H1 (cell line): Measurements from ENCODE around the gene CIAO3. TPM values are rescaled to one million over a fixed set of nuclear protein-coding genes. Genes with fewer than 3 reads are reported as not detected.

ENCODE experiments used
- CTCF ChIA-PET: fragments of 300-600 bp; sonication (Branson Sonifier 250); formaldehyde crosslinking; loops from one replicate; lab custom pipeline; 2021; ENCODE audit not compliant: partially characterized antibody; lab: Charles Lee
- POLR2A ChIA-PET: fragments of 300-600 bp; sonication (Branson Sonifier 250); formaldehyde crosslinking; loops from one replicate; lab custom pipeline; 2021; ENCODE audit warnings: inconsistent platforms; ENCODE audit not compliant: partially characterized antibody; lab: Charles Lee
- DNase-seq, 2 experiments: peaks; one replicate each; pipeline versions ENCODE4 v3.0.0 to v3.0.0-alpha.2; 2010 to 2022; ENCODE audit warnings: low spot score in 2 of 2, low read depth in 1 of 2, mixed read lengths in 1 of 2
- FAIRE-seq: peaks from 2 replicates; lab custom pipeline; 2011; peaks lifted over from hg19 to GRCh38; lab: Jason Lieb, UNC
- H2AFZ ChIP-seq: 2 replicates; pipeline ENCODE4 v1.8.1; 2012; ENCODE audit warnings: low read length, inconsistent platforms
- H2AK5ac ChIP-seq: 2 replicates; pipeline ENCODE4 v1.6.1; 2013; ENCODE audit warnings: low read depth, low read length
- H2BK120ac ChIP-seq: replicated peaks from 2 replicates; pipeline ENCODE3; 2013; ENCODE audit warnings: low read depth, low read length, inconsistent platforms
- H2BK12ac ChIP-seq: 2 replicates; pipeline ENCODE4 v1.6.1; 2013; ENCODE audit warnings: low read depth, low read length
- H2BK15ac ChIP-seq: 2 replicates; pipeline ENCODE4 v1.6.1; 2013; ENCODE audit warnings: low read length
- H2BK20ac ChIP-seq: 2 replicates; pipeline ENCODE4 v1.6.1; 2013; ENCODE audit warnings: low read length
- H2BK5ac ChIP-seq: 2 replicates; pipeline ENCODE4 v1.6.1; 2013; ENCODE audit warnings: low read depth, low read length
- H3K14ac ChIP-seq: 2 replicates; pipeline ENCODE4 v1.6.1; 2013; ENCODE audit warnings: inconsistent platforms; ENCODE audit not compliant: insufficient read length
- H3K18ac ChIP-seq: 2 replicates; pipeline ENCODE4 v1.6.1; 2013; ENCODE audit warnings: low read length; ENCODE audit errors: extremely low read depth
- H3K23ac ChIP-seq: 2 replicates; pipeline ENCODE4 v1.6.1; 2013; ENCODE audit warnings: inconsistent platforms; ENCODE audit not compliant: insufficient read length
- H3K23me2 ChIP-seq: 2 replicates; pipeline ENCODE4 v1.6.1; 2013; ENCODE audit warnings: low read depth, low read length
- H3K27ac ChIP-seq: 2 replicates; pipeline ENCODE4 v1.6.1; 2011; ENCODE audit warnings: low read depth, low read length, inconsistent platforms
- H3K27me3 ChIP-seq, 4 experiments: replicated peaks in 1 of 4; 1 replicate in 1 of 4; 2 replicates in 3 of 4; pipeline versions ENCODE4 v1.6.1 to v1.8.1; 2011 to 2013; ENCODE audit warnings: low read length in 3 of 4, mild to moderate bottlenecking in 3 of 4, inconsistent platforms in 2 of 4, mixed read lengths in 2 of 4, moderate library complexity in 1 of 4; ENCODE audit not compliant: control insufficient read depth in 3 of 4, insufficient read depth in 3 of 4; ENCODE audit errors: extremely low read depth in 1 of 4
- H3K36me3 ChIP-seq, 4 experiments: 2 replicates each; pipeline versions ENCODE4 v1.6.1 to v1.8.1; 2011 to 2013; ENCODE audit warnings: mild to moderate bottlenecking in 4 of 4, low read length in 3 of 4, moderate library complexity in 2 of 4, control low read depth in 1 of 4, inconsistent platforms in 1 of 4; ENCODE audit not compliant: insufficient read depth in 4 of 4, control insufficient read depth in 2 of 4
- H3K4ac ChIP-seq: replicated peaks from 2 replicates; pipeline ENCODE3; 2013; ENCODE audit warnings: low read length, low read depth, mixed read lengths, inconsistent platforms; ENCODE audit not compliant: insufficient read length
- H3K4me1 ChIP-seq, 4 experiments: replicated peaks in 1 of 4; 1 replicate in 1 of 4; 2 replicates in 3 of 4; pipeline versions ENCODE4 v1.6.1 to v1.8.1; 2011 to 2013; ENCODE audit warnings: low read length in 3 of 4, inconsistent platforms in 2 of 4, mixed read lengths in 1 of 4; ENCODE audit not compliant: insufficient read depth in 4 of 4, control insufficient read depth in 3 of 4
- H3K4me2 ChIP-seq, 2 experiments: 2 replicates each; pipeline versions ENCODE4 v1.6.1 to v1.8.1; 2011 to 2013; ENCODE audit warnings: low read depth in 2 of 2, low read length in 2 of 2, control low read depth in 1 of 2, inconsistent platforms in 1 of 2, mild to moderate bottlenecking in 1 of 2; ENCODE audit not compliant: insufficient read depth in 1 of 2
- H3K4me3 ChIP-seq, 4 experiments: fragments of 200-600, 300-600 bp in 1 of 4; sonication (generic), shearing (Covaris generic), sonication (Bioruptor Twin) in 1 of 4; 2 replicates each; pipeline versions ENCODE4 v1.5.1 to v1.8.1; 2011 to 2016; ENCODE audit warnings: low read length in 4 of 4, low read depth in 3 of 4, control low read depth in 2 of 4, inconsistent platforms in 2 of 4, mild to moderate bottlenecking in 2 of 4, mixed read lengths in 1 of 4, moderate library complexity in 1 of 4; ENCODE audit not compliant: insufficient read depth in 2 of 4; ENCODE audit errors: extremely low read depth in 1 of 4
- H3K56ac ChIP-seq: replicated peaks from 2 replicates; pipeline ENCODE3; 2013; ENCODE audit warnings: low read depth, mild to moderate bottlenecking, mixed read lengths, low read length, inconsistent platforms; ENCODE audit not compliant: insufficient read length
- H3K79me1 ChIP-seq: 2 replicates; pipeline ENCODE4 v1.6.1; 2013; ENCODE audit warnings: low read depth, low read length, control low read depth
- H3K79me2 ChIP-seq, 2 experiments: 2 replicates each; pipeline versions ENCODE4 v1.6.1 to v1.8.1; 2012 to 2013; ENCODE audit warnings: low read length in 2 of 2, mild to moderate bottlenecking in 2 of 2, inconsistent platforms in 1 of 2; ENCODE audit not compliant: insufficient read depth in 2 of 2, control insufficient read depth in 1 of 2
- H3K9ac ChIP-seq, 4 experiments: replicated peaks in 1 of 4; 1 replicate in 1 of 4; 2 replicates in 3 of 4; pipeline versions ENCODE4 v1.6.1 to v1.8.1; 2011 to 2013; ENCODE audit warnings: low read depth in 3 of 4, low read length in 3 of 4, control low read depth in 2 of 4, mild to moderate bottlenecking in 2 of 4, moderate library complexity in 2 of 4, inconsistent platforms in 1 of 4; ENCODE audit errors: extremely low read depth in 1 of 4
- H3K9me3 ChIP-seq, 2 experiments: 2 replicates each; pipeline versions ENCODE4 v1.6.1 to v1.8.1; 2012 to 2013; ENCODE audit warnings: mild to moderate bottlenecking in 2 of 2, moderate library complexity in 2 of 2, control low read depth in 1 of 2, inconsistent platforms in 1 of 2, low read depth in 1 of 2, low read length in 1 of 2, mixed read lengths in 1 of 2; ENCODE audit not compliant: insufficient read depth in 2 of 2
- H4K20me1 ChIP-seq, 2 experiments: replicated peaks in 1 of 2; 2 replicates each; pipeline versions ENCODE3 to v1.8.1; 2011 to 2013; ENCODE audit warnings: inconsistent platforms in 2 of 2, low read length in 2 of 2, mild to moderate bottlenecking in 1 of 2; ENCODE audit not compliant: insufficient read depth in 2 of 2, control insufficient read depth in 1 of 2
- H4K5ac ChIP-seq: 2 replicates; pipeline ENCODE4 v1.6.1; 2013; ENCODE audit warnings: low read length, low read depth, mixed read lengths, inconsistent platforms; ENCODE audit not compliant: insufficient read length
- H4K8ac ChIP-seq: 2 replicates; pipeline ENCODE4 v1.8.0; 2013; ENCODE audit warnings: mild to moderate bottlenecking, moderate library complexity, low read length, inconsistent platforms; ENCODE audit not compliant: insufficient read depth; ENCODE audit errors: extremely low read depth
- H4K91ac ChIP-seq: replicated peaks from 2 replicates; pipeline ENCODE3; 2013; ENCODE audit warnings: low read length, mixed read lengths, inconsistent platforms; ENCODE audit not compliant: insufficient read length
- CTBP2 ChIP-seq: IDR thresholded peaks from 2 replicates; pipeline ENCODE4 v1.7.0; 2011; ENCODE audit warnings: borderline replicate concordance, mild to moderate bottlenecking, moderate library complexity, mixed read lengths, low read length; ENCODE audit not compliant: insufficient read depth, insufficient read length
- MAFK ChIP-seq: IDR thresholded peaks from 2 replicates; pipeline ENCODE4 v1.6.1; 2012; ENCODE audit warnings: low read depth, mild to moderate bottlenecking, improper control_type of control experiment, low read length
- USF2 ChIP-seq: IDR thresholded peaks from 2 replicates; pipeline ENCODE4 v1.6.1; 2011; ENCODE audit warnings: low read length, improper control_type of control experiment
- WGBS, 2 experiments: shearing (Covaris generic) in 1 of 2; methylation state at CpG; one replicate each; pipeline versions ENCODE4 v1.1.6 to v1.1.7; 2013 to 2015; ENCODE audit warnings: low lambda C conversion rate in 2 of 2, mixed read lengths in 2 of 2, inconsistent platforms in 1 of 2, low coverage in 1 of 2, missing lambda C conversion rate in 1 of 2; ENCODE audit not compliant: insufficient replicate concordance in 2 of 2, insufficient coverage in 1 of 2, insufficient read length in 1 of 2; ENCODE audit errors: extremely low coverage in 1 of 2, missing lambda C conversion rate in 1 of 2; 5-methylcytosine and 5-hydroxymethylcytosine counted together
- polyA plus RNA-seq, 7 experiments: library from polyadenylated mRNA; depleted of rRNA in 3 of 7; stranded (reverse) in 5 of 7; unstranded in 2 of 7; fragments of >200 nt in 5 of 7; fragments of 200-250 nt in 2 of 7; gene quantifications; 1 replicate in 5 of 7; 2 replicates in 1 of 7; 4 replicates in 1 of 7; pipeline versions ENCODE4 v1.2.1 to v1.2.3, GENCODE V29; 2011 to 2013; ENCODE audit warnings: missing spikeins in 2 of 7, mixed read lengths in 2 of 7
- total RNA-seq: library from RNA; stranded (reverse); fragmentation: NEBNext Ultra II Directional; extraction: Animal tissue kit (Norgen Biotek cat#: 25700); gene quantifications from 2 replicates; pipeline ENCODE4 v1.2.1, GENCODE V29; 2021

The CIAO3 gene
- total and polyA plus RNA-seq, 2 of the 8 experiments (the other 6 are each of a cell fraction or from before 2014, with no cell fraction given), result 20.0 to 20.4 TPM

GRCh38 chr16:756428-756827 is 15.6 kb upstream of the CIAO3 start:
- FAIRE-seq (no peak), DNase-seq (no peak)
- Histone ChIP-seq H2BK120ac (no peak overlapping the region), H4K8ac (no peak overlapping the region), H4K91ac (no peak overlapping the region), H3K36me3 (no peaks in the 10 kb centered on the region), H3K23me2 (no peaks in the 10 kb centered on the region), H3K9ac (no peak overlapping the region), H2BK12ac (no peak overlapping the region), H3K4me2 (no peak overlapping the region), H2AFZ (no peak overlapping the region), H2BK5ac (no peak overlapping the region), H4K5ac (no peak overlapping the region), H3K18ac (no peak overlapping the region), H2BK15ac (no peak overlapping the region), H3K79me2 (no peaks in the 10 kb centered on the region), H4K20me1 (no peaks in the 10 kb centered on the region), H3K9me3 (0 out of 4 replicates have a peak, but pooled peaks cover 0 to 3% of the 10 kb centered on the region in 2 experiments), H3K4me3 (no peak overlapping the region), H3K4me1 (peaks cover under 1 to 7% (median 4%) of the 10 kb centered on the region in 4 experiments; a peak in 5 of 7 replicates), H3K4ac (no peak overlapping the region), H3K27ac (no peak overlapping the region), H3K14ac (no peak overlapping the region), H3K56ac (no peak overlapping the region), H3K27me3 (no peaks in the 10 kb centered on the region), H3K23ac (no peak overlapping the region), H2AK5ac (no peak overlapping the region), H3K79me1 (no peaks in the 10 kb centered on the region), H2BK20ac (no peak overlapping the region)
- ChIA-PET POLR2A (interaction anchor here (0.8 kb wide), 1 partner anchor 9 kb away, joined by 4 read pairs; no protein-coding TSS in a partner anchor), CTCF (interaction anchor here (0.7 to 4.8 kb wide), 5 partner anchors 9 to 44 kb away, joined by 3 to 32 read pairs (median 6); partner anchors contain the start of gene CIAO3)
- TF ChIP-seq USF2 (no peak), MAFK (no peak), CTBP2 (no peak)
- WGBS, 2 experiments, result 92% methylated on average over 5 of the region's 5 CpGs; no CpG with 5 or more reads in 1 of the 2 experiments
